Activated CD4-positive, alpha-beta T cell treated with anti-CD3 and anti-CD28 coated beads for 1 hour (primary cell): ENCODE measurements around the gene ASCC3.
"Not testable (repeated sequence)": the region's sequence is repeated elsewhere in the genome, so short reads cannot be mapped to it uniquely, and the experiment has no call there.

Experiments used
- DNase-seq: peaks from one replicate; pipeline ENCODE4 v3.0.0-alpha.2; 2020

ASCC3 gene

GRCh38 chr6:100803264-100804045 is 77.7 kb downstream of the ASCC3 start:
- no peak for DNase-seq

DNA sequence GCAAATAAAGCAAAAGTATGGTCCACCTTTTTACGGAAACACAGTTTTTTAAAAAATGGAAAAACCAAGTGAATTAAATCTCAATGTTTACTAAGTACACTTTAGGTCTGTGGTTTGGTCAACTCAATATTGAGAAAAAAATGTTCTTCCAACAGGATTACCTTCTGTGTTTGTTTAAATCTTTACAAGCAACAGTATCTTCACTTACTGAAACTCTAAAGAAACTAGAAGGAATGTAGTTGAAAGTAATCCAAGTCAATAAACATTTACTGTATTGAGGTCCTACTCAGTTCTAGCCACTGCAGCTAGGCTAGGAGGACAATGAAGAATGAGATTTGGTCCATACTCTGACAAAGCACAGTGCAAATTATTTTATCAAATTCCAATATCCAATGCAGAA is 80.1 kb downstream of the ASCC3 start:
- no peak for DNase-seq

DNA sequence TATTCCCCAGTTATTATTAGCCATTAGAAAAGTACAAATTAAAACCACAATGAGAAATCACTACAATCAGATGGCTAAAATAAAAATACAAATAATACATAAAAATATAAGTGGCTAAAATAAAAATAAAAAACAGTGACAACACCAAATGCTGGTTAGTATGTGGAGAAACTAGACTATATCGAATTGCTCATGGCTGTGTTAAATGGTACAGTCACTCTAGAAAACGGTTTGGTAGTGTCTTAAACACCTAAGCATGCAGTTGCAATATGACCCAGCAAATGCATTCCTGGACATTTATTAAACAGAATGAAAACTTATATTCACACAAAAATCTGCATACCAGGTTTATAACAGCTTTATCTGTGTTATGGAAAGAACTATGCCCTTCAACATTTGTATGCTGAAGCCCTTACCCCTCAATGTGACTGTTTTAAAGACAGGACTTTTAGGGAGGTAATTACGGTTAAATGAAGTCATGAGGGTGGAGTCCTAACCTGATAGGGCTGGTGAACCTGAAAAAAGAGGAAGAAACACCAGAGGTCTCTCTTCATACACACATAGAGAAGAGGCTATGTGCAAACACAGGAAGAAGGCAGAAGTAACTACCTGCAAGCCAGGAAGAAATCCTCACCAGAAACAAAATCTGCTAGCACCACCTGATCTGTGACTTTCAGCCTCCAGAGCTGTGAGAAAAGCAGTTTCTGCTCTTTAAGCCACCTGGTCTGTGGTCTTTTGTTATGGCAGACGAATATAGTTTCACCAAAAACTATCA is 84.9 kb downstream of the ASCC3 start:
- no peak for DNase-seq

- no peak for DNase-seq
Observed at GRCh38 chr6:100790084-100790483, 91.0 kb downstream of the ASCC3 start.

GRCh38 chr6:100785982-100786381 is 95.1 kb downstream of the ASCC3 start:
- DNase-seq = no peak

- no peak for DNase-seq
Observed at GRCh38 chr6:100780648-100781047, 100.5 kb downstream of the ASCC3 start.

DNA sequence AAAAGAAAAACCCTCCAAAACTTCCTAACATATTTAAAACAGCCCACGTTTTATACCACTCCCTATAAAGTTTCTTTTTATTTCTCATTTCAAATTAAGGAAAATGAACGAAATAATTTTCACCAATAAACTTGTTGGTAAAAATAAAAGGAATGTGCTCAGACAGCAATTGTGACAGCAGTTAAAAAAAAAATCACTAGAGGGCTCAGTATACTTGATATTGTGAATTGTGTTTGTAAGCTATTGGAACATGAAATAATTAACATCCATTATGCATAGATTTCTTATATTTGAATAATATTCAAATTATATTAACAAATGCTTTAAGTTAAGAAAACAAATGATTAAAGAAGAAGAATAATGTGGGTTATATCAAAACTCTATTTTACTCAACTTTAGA is 105.5 kb downstream of the ASCC3 start:
- DNase-seq = no peak

GRCh38 chr6:100774681-100775080 is 106.4 kb downstream of the ASCC3 start:
- DNase-seq = no peak

- no peak for DNase-seq
Observed at GRCh38 chr6:100768816-100769351, 112.2 kb downstream of the ASCC3 start.

DNA sequence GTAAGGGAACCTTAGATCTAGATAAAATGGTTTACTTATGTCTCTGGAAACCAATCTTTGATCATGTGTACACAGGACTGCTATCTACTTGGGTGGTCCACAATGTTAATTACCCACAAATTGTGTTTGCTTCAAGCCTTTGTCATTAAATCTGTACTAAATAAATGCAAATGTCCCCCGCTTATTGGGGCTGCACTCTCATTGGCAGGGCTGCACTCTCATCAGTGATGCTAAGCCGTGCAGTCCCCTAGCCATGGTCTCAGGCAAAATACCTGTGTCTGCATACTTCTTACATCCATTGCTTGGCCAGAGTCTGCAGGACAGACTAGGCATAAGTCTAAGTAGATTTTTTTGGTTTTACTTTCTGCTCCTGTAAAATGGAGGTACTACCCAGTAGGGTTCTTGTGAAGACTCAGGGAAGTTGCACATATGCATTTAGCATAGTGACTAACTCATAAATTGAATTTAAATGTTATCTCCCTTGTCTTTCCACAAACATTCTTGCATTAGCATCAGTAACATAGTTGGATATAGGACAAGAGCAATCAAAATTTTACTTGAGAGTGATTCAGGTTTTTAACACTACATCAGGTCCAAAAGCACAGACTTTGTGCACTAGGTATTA is 117.4 kb downstream of the ASCC3 start:
- no peak for DNase-seq

GRCh38 chr6:100761841-100762240 is 119.3 kb downstream of the ASCC3 start:
- no peak for DNase-seq

GRCh38 chr6:100758386-100758785 is 122.7 kb downstream of the ASCC3 start:
- not testable (repeated sequence) for DNase-seq

- no peak for DNase-seq
Observed at GRCh38 chr6:100753421-100753820, 127.7 kb downstream of the ASCC3 start.

- DNase-seq = no peak
Observed at GRCh38 chr6:100751590-100751989, 129.5 kb downstream of the ASCC3 start.

DNA sequence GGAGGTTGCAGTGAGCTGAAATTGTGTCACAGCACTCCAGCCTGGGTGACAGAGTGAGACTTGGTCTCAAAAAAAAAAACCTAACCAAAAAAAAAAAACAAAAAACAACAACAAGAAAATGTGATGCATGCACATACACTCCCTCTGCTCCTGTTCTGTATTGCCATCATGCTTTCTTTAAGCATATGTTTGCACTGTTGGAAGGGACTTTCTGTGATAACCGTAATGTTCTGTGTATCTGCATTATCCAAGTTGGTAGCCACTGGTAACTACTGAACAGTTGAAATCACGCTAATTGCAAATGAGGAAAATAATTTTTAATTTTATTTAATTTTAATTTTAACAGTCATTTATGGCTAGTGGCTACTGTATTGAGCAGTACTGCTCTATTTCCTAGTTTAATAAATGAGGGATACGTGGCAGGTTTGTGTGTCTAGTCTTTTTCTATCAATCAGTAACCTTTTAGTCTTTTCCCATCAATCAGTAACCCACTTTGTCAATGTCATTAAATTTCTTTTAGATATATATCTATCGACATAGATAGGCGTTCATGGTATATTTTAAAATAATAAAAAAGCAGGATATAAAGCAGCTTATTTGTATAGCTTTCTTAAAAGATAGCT is 135.6 kb downstream of the ASCC3 start:
- DNase-seq = no peak

- no peak for DNase-seq
Observed at GRCh38 chr6:100740439-100740838, 140.7 kb downstream of the ASCC3 start.

GRCh38 chr6:100737720-100738119 is 143.4 kb downstream of the ASCC3 start:
- DNase-seq = not testable (repeated sequence)

- no peak for DNase-seq
Observed at GRCh38 chr6:100731411-100731810, 149.7 kb downstream of the ASCC3 start.

DNA sequence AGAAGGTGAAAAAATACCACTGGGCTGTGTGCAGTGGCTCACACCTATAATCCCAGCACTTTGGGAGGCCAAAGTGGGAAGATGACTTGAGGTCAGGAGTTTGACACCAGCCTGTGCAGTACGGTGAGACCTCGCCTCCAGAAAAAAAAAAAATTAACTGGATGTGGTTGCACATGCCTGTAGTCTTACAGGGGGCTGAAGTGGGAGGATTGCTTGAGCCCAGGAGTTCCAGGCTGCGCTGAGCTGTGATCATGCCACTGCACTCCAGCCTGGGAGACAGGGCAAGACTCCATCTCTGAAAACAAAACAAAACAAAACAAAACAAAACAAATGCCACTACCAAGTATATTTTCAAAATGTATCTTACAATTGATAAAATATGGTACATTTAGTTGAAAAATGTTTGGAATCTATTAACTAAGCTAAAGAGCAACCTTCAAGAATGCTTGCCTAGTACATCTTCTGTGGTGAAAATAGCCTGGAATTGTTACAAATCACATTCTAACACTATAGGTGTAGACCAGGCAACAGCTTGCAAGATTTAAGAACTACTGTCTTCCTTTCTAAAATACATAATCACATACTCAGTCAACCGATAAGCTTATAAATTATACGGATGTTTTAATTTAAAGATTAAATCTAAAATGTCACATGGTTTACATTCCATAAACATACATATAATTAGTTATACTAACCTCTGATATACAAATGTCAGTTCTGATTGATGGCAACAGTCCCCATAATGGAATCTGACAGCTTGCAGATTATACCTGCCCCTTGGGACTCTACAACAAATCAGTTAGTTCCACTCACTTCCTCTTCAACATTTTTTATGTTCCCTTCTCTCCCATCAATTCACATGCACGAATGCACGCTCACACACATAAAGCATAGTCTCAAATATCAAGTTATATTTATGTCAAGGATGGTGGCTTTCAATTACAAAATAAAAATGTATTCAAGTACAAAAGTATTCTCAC is 150.8 kb downstream of the ASCC3 start:
- no peak for DNase-seq

GRCh38 chr6:100726666-100727065 is 154.5 kb downstream of the ASCC3 start:
- no peak for DNase-seq

DNA sequence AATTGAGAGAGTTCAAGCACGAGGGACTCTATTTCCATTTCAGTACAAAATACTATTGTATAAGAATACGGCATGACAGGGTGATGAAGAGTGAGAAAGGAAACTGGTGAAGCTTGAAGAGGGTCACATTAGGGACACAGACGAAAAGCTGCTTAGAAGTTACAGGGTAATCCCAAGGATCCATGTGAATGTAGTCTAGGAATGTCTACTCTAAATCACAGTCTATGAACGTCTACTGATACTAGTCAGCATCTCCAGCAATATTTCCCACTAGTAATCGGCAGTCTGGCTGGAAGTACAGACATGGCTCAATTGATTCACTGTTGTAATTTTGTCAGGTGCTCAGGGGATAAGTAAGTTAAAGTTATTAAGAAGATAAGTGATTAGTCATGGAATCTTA is 156.4 kb downstream of the ASCC3 start:
- DNase-seq = no peak

DNA sequence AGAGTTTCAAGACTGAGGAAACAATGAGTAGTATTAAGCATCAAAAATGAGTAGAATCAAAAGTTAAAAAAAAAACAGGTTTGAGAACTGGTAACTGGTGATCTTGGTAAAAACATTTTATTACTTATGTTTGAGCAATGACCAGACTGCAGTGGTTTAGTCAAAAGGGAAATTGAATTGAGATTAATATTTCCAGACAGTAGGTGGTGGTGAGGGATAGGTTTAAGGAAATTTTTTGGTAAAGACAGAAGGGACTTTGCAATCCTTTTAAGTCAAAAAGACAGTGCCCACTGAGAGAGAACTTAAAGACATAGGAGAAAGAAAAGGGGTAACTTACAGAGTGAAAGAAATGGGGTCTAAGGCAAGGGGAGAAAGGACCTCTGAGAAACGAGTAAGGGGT is 156.9 kb downstream of the ASCC3 start:
- no peak for DNase-seq
